ENCODE measurements around the gene ASCL5.

ASCL5 gene

DNA sequence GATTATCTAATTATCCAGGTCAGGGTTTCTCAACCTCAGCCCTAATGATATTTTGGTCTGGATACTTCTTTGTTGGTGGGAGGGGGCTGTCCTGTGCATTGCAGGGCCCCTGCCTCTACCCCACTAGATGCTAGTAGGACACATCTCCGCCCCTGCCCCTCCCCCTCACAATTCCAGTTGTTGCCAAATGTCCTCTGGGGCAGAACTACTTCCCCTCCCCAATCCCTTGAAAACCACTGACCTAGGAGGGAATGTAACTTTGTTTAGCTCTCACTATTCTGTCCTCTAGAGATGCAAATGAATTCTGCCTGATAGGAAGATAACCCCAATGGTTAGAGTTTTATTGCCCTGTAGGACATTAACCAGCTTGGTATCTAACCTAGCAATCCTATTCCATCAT, 22.8 kb downstream of the ASCL5 start:
- Histone ChIP-seq H3K36me3 (ENCODE audit: insufficient read depth, low read length) (no peaks in the 10 kb centered on the region), H3K4me1 (ENCODE audit: control insufficient read depth, insufficient read depth, low read length) (no peaks in the 10 kb centered on the region), H3K9me3 (replicated peaks; ENCODE audit: low read length) (no peaks in the 10 kb centered on the region), H3K4me2 (ENCODE audit: low read length) (no peak overlapping the region), H3K9ac (ENCODE audit: low read depth, low read length) (no peak overlapping the region), H3K4me3 (ENCODE audit: low read length) (no peak overlapping the region), H3K27me3 (ENCODE audit: control insufficient read depth, insufficient read depth, low read length) (peaks cover 62% of the 10 kb centered on the region)

GRCh38 chr1:201103666-201104065, 23.3 kb downstream of the ASCL5 start:
- H3K4me2 ChIP-seq (ENCODE audit: low read length): no peak overlapping the region
- no peak overlapping the region for H3K9ac ChIP-seq (ENCODE audit: low read depth, low read length)
- H3K9me3 ChIP-seq (replicated peaks; ENCODE audit: low read length): no peaks in the 10 kb centered on the region
- peaks cover 63% of the 10 kb centered on the region for H3K27me3 ChIP-seq (ENCODE audit: control insufficient read depth, insufficient read depth, low read length)
- H3K4me1 ChIP-seq (ENCODE audit: control insufficient read depth, insufficient read depth, low read length): no peaks in the 10 kb centered on the region
- H3K36me3 ChIP-seq (ENCODE audit: insufficient read depth, low read length): no peaks in the 10 kb centered on the region
- no peak overlapping the region for H3K4me3 ChIP-seq (ENCODE audit: low read length)

DNA sequence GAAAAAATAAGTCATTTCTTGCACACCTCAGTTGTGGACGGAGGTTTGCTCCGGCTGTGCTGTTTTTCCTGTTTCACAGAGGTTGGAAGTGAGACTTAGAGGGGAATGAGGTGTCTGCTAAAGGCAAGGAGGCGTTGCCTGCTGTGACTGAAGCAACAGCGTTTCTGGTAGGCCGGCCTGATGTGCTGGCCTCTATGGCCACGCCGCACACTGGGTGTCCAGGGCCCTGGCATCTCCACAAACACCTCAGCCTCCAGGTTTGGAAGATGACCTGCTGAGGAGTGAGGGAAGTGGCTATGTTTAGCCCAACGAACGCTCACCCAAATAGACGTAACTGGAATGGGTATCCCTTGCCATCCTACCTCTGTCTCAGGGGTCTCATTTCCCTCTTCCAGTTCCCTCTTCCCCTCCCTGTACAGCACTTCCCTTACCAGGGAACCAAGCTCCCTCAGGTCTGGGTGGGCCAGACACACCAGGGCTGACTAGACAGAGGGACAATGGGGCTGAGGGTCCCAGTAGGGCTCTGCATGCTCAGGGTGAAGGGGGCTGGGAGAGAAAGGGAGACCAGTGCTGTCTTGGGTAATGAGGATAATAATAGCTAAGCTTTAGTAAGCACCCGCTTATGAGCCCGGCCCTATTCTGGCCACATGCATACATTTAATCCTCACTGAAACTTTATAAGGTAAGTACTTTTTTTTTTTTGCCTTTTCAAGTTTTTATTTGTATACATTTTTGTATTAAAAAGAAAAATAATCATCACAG, 26.6 kb downstream of the ASCL5 start:
- H3K4me2 ChIP-seq (ENCODE audit: low read length): no peak overlapping the region
- peaks cover 69% of the 10 kb centered on the region for H3K27me3 ChIP-seq (ENCODE audit: control insufficient read depth, insufficient read depth, low read length)
- H3K36me3 ChIP-seq (ENCODE audit: insufficient read depth, low read length): no peaks in the 10 kb centered on the region
- no peaks in the 10 kb centered on the region for H3K9me3 ChIP-seq (replicated peaks; ENCODE audit: low read length)
- no peak overlapping the region for H3K4me3 ChIP-seq (ENCODE audit: low read length)
- no peak overlapping the region for H3K9ac ChIP-seq (ENCODE audit: low read depth, low read length)
- peaks cover 8% of the 10 kb centered on the region for H3K4me1 ChIP-seq (ENCODE audit: control insufficient read depth, insufficient read depth, low read length)

GRCh38 chr1:201098992-201099677, 27.8 kb downstream of the ASCL5 start:
- no peak overlapping the region for H3K4me3 ChIP-seq (ENCODE audit: low read length)
- H3K9ac ChIP-seq (ENCODE audit: low read depth, low read length): no peak overlapping the region
- no peaks in the 10 kb centered on the region for H3K9me3 ChIP-seq (replicated peaks; ENCODE audit: low read length)
- H3K27me3 ChIP-seq (ENCODE audit: control insufficient read depth, insufficient read depth, low read length): peaks cover 57% of the 10 kb centered on the region
- H3K4me2 ChIP-seq (ENCODE audit: low read length): no peak overlapping the region
- H3K4me1 ChIP-seq (ENCODE audit: control insufficient read depth, insufficient read depth, low read length): peaks cover 8% of the 10 kb centered on the region
- no peaks in the 10 kb centered on the region for H3K36me3 ChIP-seq (ENCODE audit: insufficient read depth, low read length)

DNA sequence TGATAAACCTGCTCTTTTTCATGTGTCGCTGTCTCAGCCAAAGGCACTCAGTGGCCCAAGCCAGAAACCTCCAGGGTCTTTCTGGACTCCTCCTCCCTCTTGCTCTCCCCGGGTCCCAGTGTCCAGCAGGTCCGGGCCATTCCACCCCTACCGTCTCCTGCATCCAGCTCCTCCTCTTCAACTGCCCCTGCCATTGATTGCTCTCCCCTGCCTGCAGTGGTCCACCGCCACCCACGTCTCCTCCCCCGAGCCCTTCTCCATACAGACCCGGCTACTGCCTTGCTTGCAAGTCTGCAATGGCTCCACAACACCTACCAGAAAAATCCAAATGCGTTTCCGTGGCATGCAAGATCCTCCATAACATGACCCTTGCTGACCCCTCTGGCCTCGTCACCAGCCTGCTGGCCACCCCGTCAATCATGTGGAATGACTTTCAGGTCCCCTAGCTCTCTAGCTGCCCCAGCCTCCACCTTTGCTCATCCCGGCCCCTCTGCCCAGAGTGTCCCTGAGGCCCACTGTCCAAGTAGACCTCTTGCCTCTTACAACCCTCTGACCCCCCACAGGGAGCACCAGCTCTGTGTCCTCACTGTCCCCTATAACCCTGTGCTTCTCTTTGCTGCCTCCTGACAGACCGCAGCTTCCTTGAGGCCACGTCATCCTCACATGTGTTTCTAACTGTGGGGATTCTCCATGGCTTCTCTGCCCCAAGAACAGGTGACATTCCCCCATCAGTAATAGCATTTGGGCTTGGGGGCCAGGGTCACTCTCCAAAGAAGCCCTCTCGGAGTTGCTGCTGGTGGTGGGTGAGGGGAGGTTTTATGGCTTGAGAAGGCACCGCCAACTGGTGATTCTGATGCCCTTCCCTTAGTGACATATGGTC, 29.8 kb downstream of the ASCL5 start:
- Histone ChIP-seq H3K9me3 (replicated peaks; ENCODE audit: low read length) (no peaks in the 10 kb centered on the region), H3K27me3 (ENCODE audit: control insufficient read depth, insufficient read depth, low read length) (peaks cover 63% of the 10 kb centered on the region), H3K9ac (ENCODE audit: low read depth, low read length) (no peak overlapping the region)

GRCh38 chr1:201096041-201096461, 30.9 kb downstream of the ASCL5 start:
- H3K9ac ChIP-seq (ENCODE audit: low read depth, low read length): no peak overlapping the region
- H3K27me3 ChIP-seq (ENCODE audit: control insufficient read depth, insufficient read depth, low read length): peaks cover 72% of the 10 kb centered on the region
- no peaks in the 10 kb centered on the region for H3K9me3 ChIP-seq (replicated peaks; ENCODE audit: low read length)

More for the DNA sequence above, 29.8 kb downstream of the ASCL5 start:
- Histone ChIP-seq H3K4me3 (ENCODE audit: low read length) (no peak overlapping the region), H3K4me2 (ENCODE audit: low read length) (no peak overlapping the region), H3K4me1 (ENCODE audit: control insufficient read depth, insufficient read depth, low read length) (peaks cover 8% of the 10 kb centered on the region), H3K36me3 (ENCODE audit: insufficient read depth, low read length) (no peaks in the 10 kb centered on the region)

GRCh38 chr1:201095581-201095980, 31.4 kb downstream of the ASCL5 start:
- Histone ChIP-seq H3K4me2 (ENCODE audit: low read length) (no peak overlapping the region), H3K9me3 (replicated peaks; ENCODE audit: low read length) (no peaks in the 10 kb centered on the region), H3K9ac (ENCODE audit: low read depth, low read length) (no peak overlapping the region), H3K4me3 (ENCODE audit: low read length) (no peak overlapping the region), H3K4me1 (ENCODE audit: control insufficient read depth, insufficient read depth, low read length) (peaks cover 8% of the 10 kb centered on the region), H3K36me3 (ENCODE audit: insufficient read depth, low read length) (no peaks in the 10 kb centered on the region), H3K27me3 (ENCODE audit: control insufficient read depth, insufficient read depth, low read length) (peaks cover 73% of the 10 kb centered on the region)

More at GRCh38 chr1:201096041-201096461, 30.9 kb downstream of the ASCL5 start:
- Histone ChIP-seq H3K36me3 (ENCODE audit: insufficient read depth, low read length) (no peaks in the 10 kb centered on the region), H3K4me1 (ENCODE audit: control insufficient read depth, insufficient read depth, low read length) (peaks cover 8% of the 10 kb centered on the region), H3K4me3 (ENCODE audit: low read length) (no peak overlapping the region), H3K4me2 (ENCODE audit: low read length) (no peak overlapping the region)

DNA sequence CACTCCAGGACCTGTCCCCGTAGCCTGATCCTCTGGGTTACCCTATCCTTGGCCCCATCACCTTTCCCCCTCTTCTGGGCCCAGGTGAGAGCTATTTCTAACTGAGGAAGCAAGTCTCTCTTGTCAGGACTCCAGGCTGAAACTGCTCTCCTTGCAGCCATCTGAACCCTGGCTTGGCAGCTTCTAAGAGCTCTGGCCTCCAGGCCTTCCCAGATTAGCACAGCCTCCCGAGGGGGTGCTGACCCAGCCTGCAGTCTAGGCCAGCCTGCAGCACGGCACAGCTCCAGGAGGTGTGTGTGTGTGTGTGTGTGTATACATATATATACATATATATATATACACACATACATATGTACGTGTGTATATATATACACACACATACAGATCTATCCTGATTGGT, 32.2 kb downstream of the ASCL5 start:
- Histone ChIP-seq H3K27me3 (ENCODE audit: control insufficient read depth, insufficient read depth, low read length) (peaks cover 73% of the 10 kb centered on the region), H3K4me3 (ENCODE audit: low read length) (no peak overlapping the region), H3K9ac (ENCODE audit: low read depth, low read length) (no peak overlapping the region), H3K4me2 (ENCODE audit: low read length) (no peak overlapping the region), H3K9me3 (replicated peaks; ENCODE audit: low read length) (no peaks in the 10 kb centered on the region), H3K36me3 (ENCODE audit: insufficient read depth, low read length) (no peaks in the 10 kb centered on the region), H3K4me1 (ENCODE audit: control insufficient read depth, insufficient read depth, low read length) (peaks cover 8% of the 10 kb centered on the region)

DNA sequence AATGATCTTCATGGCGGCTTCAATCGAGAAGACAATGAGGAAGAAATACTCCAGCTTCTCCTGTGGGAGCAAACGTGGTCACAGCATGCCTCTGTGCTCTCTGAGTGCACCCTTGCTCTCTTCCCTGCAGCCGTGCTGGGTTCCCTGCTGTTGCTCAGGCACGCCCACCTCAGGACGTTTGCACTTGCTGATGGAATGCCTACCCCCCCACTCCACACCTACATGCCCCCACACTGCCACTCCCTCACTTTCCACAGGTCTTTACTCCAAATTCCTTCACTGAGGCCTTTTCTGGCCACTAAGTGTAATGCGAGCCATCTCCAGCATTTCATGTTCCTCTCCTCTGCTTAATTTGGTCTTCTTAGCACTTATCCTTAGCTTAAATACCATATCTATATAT, 33.0 kb downstream of the ASCL5 start:
- Histone ChIP-seq H3K4me3 (ENCODE audit: low read length) (no peak overlapping the region), H3K4me2 (ENCODE audit: low read length) (no peak overlapping the region), H3K27me3 (ENCODE audit: control insufficient read depth, insufficient read depth, low read length) (peaks cover 73% of the 10 kb centered on the region), H3K9me3 (replicated peaks; ENCODE audit: low read length) (no peaks in the 10 kb centered on the region), H3K9ac (ENCODE audit: low read depth, low read length) (no peak overlapping the region), H3K4me1 (ENCODE audit: control insufficient read depth, insufficient read depth, low read length) (peaks cover 8% of the 10 kb centered on the region), H3K36me3 (ENCODE audit: insufficient read depth, low read length) (no peaks in the 10 kb centered on the region)

DNA sequence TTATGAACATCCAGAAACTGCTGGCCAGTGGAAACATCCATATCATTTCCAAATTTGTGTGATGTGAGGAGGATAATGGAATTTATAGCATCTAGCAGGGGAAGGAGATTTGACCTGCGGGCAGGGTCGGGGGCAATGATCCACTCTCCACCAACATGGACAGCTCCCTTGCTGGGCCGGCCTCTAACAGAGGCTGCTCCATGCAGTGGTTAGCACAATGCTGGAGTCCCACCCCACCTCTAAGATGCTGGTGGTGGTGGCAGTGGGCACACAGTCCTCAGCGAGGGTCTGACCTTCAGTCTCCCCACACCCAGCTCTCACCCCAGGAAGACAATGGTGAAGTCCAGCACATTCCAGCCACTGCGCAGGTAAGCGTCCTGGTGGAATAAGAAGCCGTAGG, 33.4 kb downstream of the ASCL5 start:
- Histone ChIP-seq H3K4me1 (ENCODE audit: control insufficient read depth, insufficient read depth, low read length) (peaks cover 8% of the 10 kb centered on the region), H3K4me2 (ENCODE audit: low read length) (no peak overlapping the region), H3K4me3 (ENCODE audit: low read length) (no peak overlapping the region), H3K36me3 (ENCODE audit: insufficient read depth, low read length) (no peaks in the 10 kb centered on the region), H3K9me3 (replicated peaks; ENCODE audit: low read length) (no peaks in the 10 kb centered on the region), H3K9ac (ENCODE audit: low read depth, low read length) (no peak overlapping the region), H3K27me3 (ENCODE audit: control insufficient read depth, insufficient read depth, low read length) (peaks cover 75% of the 10 kb centered on the region)

GRCh38 chr1:201092738-201093137, 34.2 kb downstream of the ASCL5 start:
- Histone ChIP-seq H3K4me1 (ENCODE audit: control insufficient read depth, insufficient read depth, low read length) (peaks cover 8% of the 10 kb centered on the region), H3K4me2 (ENCODE audit: low read length) (no peak overlapping the region), H3K4me3 (ENCODE audit: low read length) (no peak overlapping the region), H3K9me3 (replicated peaks; ENCODE audit: low read length) (no peaks in the 10 kb centered on the region), H3K9ac (ENCODE audit: low read depth, low read length) (no peak overlapping the region), H3K36me3 (ENCODE audit: insufficient read depth, low read length) (no peaks in the 10 kb centered on the region), H3K27me3 (ENCODE audit: control insufficient read depth, insufficient read depth, low read length) (peaks cover 73% of the 10 kb centered on the region)

Measured in skeletal muscle satellite cell (primary cell).